Gastroesophageal sphincter (tissue), 3 donors: Measurements from ENCODE around the gene TUBA1A.

Experiments
- EP300 ChIP-seq: sonication (generic); formaldehyde crosslinking; IDR thresholded peaks from one replicate; pipeline ENCODE4 v1.6.1; 2017; ENCODE audit warnings: antibody characterized with exemption, mild to moderate bottlenecking
- POLR2A ChIP-seq, 2 donors: fragments of 450-650 bp; IDR thresholded peaks; one replicate each; pipeline ENCODE4 v1.6.1; 2017; ENCODE audit warnings: antibody characterized with exemption in 2 of 2, mild to moderate bottlenecking in 2 of 2, moderate library complexity in 1 of 2
- TF ChIP-seq, protein P1 (sequence below), 4 experiments: fragments of 200-600 bp in 2 of 4; fragments of 450-650 bp in 2 of 4; sonication (generic) in 1 of 4; IDR thresholded peaks; one replicate each; pipeline ENCODE4 v1.5.1; 2017 to 2019; ENCODE audit warnings: antibody characterized with exemption in 4 of 4, mild to moderate bottlenecking in 2 of 4, moderate library complexity in 2 of 4

DNA sequence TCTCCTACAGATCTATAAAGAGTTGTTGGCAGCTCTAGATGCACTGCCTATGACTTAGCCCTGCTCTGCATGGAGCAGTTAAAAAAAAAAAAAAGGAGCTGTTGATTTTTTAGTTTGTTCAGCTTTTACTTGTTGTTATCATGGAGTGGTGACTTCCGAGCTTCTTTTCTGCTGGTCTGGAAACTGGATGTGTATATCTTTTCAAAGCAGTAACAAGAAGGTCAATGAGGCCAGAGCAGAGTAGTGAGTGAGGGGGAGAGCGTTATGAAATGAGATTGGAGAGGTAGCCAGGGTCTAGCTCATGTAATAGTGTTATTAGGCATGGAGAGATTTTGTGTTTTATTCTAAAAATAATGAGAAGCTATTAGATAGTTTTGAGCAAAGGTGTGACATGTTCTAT is 44.5 kb downstream of the TUBA1A start:
- TF ChIP-seq, protein P1, sequence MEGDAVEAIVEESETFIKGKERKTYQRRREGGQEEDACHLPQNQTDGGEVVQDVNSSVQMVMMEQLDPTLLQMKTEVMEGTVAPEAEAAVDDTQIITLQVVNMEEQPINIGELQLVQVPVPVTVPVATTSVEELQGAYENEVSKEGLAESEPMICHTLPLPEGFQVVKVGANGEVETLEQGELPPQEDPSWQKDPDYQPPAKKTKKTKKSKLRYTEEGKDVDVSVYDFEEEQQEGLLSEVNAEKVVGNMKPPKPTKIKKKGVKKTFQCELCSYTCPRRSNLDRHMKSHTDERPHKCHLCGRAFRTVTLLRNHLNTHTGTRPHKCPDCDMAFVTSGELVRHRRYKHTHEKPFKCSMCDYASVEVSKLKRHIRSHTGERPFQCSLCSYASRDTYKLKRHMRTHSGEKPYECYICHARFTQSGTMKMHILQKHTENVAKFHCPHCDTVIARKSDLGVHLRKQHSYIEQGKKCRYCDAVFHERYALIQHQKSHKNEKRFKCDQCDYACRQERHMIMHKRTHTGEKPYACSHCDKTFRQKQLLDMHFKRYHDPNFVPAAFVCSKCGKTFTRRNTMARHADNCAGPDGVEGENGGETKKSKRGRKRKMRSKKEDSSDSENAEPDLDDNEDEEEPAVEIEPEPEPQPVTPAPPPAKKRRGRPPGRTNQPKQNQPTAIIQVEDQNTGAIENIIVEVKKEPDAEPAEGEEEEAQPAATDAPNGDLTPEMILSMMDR (IDR thresholded peaks at IDR 0.05): no peak
- TF ChIP-seq POLR2A (IDR thresholded peaks at IDR 0.05) (no peak), EP300 (no peak)
